GM18519 (cell line): ENCODE results near the gene PHF13.
"Not testable (repeated sequence)": the region's sequence is repeated elsewhere in the genome, so short reads cannot be mapped to it uniquely, and the experiment has no call there.

Experiments
- ATAC-seq: cut with Tn5 transposase; IDR thresholded peaks from one replicate; pipeline ENCODE4 v1.9.1; 2021; ENCODE audit warnings: mild to moderate bottlenecking, moderate library complexity; ENCODE audit not compliant: unreplicated experiment, low FRiP score

The PHF13 gene

DNA sequence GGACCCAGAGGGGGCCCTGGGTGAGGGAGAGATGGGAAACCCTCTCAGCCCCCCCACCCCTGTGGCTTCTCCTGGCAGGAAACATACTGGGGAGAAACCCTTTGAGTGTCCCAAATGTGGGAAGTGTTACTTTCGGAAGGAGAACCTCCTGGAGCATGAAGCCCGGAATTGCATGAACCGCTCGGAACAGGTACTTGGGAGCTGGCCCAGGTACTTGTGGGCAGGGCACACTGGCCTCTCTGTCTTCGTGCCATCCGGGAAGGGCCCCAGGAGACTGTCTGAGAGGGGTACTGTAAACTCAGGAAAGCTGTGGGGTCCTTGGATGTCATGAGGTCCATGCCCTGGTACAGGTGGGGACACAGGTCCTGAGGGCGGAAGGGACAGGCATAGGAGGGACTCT is 27.7 kb upstream of the PHF13 start:
- no peak for ATAC-seq

DNA sequence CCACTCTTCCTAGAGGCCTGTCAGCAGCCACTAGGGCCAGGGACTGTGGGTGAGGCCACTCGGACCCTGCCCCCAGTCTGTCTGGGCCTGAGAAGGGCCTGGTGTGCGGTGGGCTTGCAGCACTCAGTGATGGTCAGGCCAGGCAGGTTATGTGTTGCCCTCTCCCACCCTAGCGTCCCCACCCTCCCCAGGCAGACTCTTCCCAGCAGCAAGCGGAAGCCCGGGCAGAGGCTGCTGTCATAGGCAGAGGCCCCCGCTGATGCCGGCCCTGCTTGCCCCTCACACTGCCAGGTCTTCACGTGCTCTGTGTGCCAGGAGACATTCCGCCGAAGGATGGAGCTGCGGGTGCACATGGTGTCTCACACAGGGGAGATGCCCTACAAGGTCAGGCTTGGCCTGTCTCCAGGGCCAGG is 27.1 kb upstream of the PHF13 start:
- no peak for ATAC-seq

DNA sequence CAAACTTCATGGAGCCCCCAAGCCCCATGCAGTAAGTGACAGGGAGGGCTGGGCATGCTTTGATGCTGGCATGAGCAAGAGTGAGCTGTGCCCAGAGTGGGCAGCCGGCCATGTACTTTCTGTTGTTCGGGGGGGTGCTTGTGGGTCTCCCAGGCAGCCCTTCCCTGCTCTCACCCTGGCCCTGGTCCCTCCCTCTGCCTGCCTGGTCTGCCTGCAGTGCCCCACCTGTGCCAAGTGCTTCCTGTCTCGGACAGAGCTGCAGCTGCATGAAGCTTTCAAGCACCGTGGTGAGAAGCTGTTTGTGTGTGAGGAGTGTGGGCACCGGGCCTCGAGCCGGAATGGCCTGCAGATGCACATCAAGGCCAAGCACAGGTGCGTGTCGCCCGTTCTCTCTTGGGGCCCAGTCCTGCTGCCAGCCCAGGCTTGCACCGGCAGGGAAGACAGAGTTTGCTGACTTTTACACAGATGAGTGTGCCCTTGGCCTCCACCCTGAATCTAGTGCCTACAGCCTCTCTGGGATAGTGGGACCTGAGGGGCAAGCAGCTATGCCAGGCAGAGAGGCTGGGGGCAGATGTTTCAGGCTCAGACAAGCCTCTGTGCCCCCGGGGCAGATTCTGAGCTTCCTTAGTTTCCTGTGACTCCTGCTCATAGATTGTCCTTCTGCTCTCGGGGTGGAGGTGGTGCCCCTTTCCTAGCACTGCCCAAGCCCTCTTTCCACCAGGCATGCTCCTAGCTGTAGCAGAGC is 26.1 kb upstream of the PHF13 start:
- no peak for ATAC-seq

DNA sequence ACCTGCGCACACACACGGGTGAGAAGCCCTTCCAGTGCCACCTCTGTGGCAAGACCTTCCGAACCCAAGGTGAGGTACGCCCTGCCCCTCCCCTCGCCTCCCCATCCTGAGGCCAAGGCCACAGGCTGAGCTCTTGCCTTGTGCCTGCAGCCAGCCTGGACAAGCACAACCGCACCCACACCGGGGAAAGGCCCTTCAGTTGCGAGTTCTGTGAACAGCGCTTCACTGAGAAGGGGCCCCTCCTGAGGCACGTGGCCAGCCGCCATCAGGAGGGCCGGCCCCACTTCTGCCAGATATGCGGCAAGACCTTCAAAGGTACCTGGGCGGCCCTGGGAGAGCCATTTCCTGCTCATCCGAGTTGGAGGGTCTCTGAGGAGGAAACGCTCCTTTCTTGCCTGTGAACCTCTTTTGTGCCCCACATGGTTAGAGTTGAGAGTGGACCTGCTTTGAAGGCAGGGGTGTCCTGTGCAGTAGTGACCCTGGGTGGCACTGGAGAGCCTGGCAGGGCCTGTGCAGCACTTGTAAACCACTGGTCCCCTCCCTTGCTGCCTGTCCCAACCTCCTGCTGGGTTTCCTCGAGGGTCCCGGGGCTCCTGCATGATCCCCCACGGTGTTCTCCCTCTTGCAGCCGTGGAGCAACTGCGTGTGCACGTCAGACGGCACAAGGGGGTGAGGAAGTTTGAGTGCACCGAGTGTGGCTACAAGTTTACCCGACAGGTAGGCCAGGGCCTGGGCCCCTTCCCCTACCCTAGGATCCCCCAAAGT is 25.2 kb upstream of the PHF13 start:
- no peak for ATAC-seq

DNA sequence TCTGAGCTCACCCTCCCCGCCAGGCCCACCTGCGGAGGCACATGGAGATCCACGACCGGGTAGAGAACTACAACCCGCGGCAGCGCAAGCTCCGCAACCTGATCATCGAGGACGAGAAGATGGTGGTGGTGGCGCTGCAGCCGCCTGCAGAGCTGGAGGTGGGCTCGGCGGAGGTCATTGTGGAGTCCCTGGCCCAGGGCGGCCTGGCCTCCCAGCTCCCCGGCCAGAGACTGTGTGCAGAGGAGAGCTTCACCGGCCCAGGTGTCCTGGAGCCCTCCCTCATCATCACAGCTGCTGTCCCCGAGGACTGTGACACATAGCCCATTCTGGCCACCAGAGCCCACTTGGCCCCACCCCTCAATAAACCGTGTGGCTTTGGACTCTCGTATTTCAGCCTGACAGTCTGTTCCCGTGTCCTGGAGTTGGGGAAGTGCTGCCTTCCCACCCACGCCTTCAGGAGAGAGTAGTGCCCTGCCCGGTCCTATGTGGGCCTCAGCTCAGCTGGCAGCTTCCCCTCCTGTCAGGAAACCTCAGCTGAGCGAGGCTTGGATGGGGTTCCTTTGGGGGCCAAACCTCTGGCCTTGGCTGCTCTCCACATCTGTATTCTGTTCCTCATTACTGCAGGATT is 24.5 kb upstream of the PHF13 start:
- ATAC-seq: no peak

DNA sequence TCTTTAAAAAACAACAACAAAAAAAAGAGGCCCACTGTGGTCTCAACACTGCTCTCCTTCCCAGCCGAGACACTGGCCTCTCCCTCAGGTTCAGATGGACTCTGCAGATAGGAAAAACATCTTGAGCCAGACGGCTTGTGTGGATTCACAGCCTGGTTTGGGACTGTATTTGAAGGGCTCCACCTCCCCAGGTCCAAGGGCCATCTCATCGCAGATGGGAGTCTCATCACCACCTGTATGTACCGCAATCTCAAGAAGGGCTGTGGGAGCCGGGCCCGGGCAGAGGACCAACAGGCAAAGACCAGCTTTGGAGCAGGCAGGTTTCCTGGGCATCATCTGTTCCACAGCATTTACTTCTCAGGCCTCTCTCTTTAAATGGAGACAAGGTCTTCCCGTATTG is 23.5 kb upstream of the PHF13 start:
- ATAC-seq: no peak

DNA sequence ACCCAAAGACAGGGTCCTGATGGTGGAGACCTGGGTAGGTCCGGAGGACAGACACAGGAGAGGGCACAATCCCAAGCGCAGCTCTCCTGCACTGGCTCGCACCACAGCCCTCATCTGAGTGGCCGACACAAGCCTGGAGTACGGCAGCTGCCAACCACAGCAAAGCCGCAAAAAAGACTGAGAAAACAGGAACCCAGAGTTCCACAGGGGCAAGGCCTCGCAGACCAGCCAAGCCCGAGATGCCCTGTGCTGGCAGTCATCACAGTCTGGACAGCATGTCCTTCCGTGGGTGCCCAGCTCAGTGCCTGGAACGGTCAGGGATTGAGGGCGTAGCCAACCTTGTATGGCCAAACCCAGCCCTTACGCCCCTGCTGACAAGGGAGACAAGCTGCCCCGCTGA is 22.3 kb upstream of the PHF13 start:
- ATAC-seq: no peak

DNA sequence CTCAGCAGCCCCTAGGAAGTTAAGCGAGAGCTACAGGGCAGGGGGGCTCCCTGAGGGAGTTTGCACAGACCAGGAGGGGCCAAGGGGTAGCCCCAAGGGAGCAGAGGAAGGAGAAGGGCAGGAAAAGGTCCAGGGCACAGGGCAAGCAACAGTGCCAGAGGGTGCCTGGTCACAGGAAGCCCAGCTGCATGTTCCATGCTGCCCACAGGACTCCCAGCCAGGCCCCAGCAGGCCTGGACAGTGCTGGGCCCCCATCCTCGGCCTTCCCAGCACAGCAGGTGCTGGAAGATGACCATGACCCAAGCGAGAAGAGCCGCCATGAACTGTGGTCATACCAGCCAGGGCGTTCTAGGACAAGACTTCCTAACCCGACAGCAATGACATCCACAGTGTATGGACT is 21.9 kb upstream of the PHF13 start:
- no peak for ATAC-seq

DNA sequence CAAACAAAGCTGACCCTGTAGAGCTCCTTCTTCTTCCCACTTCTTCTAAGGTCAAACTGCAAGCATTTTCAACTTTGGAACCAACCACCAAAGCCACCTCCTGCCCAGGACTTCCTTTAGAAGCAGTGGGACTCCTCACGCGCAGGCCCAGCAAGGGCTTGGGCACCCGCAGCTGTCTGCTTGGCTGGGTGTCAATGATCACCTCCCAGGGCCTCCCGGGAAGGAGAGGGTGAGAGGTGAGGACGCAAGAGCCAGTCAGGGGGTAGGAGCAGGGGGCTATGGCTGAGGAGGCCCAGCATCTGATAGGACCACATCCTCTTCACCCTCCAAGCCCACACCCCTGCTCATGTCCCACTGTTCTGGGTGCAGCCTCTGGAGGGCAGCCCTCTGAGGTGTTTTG is 21.1 kb upstream of the PHF13 start:
- ATAC-seq: no peak

DNA sequence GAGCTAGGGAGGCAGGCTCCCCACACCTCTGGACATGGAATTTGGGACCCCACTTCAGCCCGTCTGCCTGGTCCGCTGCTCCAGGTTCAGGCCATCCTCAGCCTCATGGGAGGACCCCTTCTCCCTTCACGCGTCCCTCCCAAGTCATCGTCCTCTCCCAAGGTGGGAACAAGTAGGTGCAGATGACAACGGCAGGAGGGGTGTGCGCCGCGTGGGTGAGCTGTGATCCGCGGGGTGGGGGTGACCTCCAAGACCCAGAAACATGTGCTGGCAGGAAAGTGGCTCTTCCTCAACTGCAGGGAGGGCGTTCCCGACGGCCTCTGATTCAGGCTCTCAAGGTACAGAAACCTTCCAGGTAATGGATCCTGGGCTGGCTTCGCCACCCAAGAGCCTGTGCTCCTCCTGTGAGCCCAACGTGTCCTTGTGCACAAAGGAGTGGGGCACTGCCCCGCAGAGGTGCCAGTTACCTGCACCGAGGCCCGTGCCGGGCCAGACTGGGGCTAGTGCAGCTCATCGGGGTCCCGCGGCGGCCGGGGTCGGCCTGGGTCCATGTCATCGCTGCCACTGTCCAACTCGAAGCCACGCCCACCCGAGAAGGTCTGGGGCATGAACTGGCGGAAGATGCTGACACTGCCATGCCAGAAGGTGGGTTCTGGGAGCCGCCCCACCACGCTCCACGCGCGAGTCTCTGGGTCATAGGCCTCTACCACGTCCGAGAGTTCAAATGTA is 20.5 kb upstream of the PHF13 start:
- ATAC-seq: no peak

DNA sequence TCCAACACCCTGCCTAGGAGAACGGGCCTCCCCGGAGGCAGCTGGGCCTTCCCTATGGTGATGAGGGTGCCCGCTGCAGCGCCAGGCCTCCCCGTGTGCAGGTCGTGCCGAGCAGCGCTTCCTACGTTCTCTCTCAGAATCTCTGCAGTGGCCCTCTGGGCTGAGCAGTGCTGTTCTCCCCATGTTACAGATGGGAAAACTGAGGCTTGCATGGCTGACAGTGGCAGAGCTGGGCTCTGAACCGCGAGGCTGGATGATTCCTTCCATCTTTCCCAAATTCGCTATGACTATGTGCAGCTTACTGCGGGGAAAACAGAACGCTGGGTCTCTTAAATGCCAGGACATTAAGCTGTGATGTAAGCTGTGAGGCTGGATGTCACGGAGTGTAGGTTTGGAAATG is 19.7 kb upstream of the PHF13 start:
- ATAC-seq: no peak

DNA sequence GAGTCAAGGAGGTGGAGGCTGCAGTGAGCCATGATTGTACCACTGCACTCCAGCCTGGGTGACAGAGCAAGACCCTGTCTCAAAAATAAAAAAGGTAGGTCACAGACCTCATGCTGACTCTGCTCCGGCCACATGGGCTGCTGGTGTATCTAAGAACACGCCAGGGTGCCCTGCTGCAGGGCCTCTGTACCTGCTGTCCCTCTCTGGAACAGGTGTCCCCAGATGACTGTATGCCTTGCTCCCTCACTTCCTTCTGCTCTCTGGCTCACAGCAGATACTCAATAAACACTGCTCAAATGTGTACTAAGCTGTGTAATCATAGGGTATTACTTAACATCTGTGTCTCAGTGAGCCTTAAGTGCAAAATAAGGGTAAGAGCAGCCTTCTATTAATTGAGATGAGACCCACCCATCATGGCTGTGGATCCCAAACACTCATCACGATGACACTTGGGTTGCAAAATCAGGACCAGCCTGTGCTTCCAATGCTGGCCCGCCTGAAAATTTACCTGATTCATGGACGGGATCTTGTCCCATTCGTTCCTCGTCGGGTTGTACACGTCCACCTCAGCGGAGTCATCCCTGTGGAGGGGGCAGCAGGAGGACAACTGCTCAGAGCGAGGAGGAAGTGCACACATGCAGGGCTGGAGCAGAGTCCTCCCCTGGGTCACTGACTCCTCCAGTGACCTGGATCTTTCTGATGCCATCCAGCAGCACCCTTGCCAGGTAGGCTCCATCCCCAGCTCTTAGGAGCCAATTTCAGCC is 18.4 kb upstream of the PHF13 start:
- no peak for ATAC-seq

DNA sequence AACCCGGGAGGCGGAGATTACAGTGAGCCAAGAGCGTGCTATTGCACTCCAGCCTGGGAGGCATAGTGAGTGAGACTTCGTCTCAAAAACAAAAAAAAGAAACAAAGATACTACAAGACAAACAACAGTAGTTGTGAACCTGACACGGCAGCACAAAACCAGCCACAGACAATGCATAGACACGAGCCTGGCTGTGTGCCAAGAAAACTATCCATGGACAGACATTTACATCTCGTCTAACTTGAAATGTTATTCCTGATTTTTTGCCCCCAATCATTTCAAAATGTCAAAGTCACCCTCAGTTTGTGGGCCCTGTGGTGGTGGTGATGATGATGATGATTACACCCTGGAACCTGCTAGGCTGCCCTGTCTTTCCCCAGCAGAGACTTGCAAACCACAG is 17.2 kb upstream of the PHF13 start:
- ATAC-seq: no peak

DNA sequence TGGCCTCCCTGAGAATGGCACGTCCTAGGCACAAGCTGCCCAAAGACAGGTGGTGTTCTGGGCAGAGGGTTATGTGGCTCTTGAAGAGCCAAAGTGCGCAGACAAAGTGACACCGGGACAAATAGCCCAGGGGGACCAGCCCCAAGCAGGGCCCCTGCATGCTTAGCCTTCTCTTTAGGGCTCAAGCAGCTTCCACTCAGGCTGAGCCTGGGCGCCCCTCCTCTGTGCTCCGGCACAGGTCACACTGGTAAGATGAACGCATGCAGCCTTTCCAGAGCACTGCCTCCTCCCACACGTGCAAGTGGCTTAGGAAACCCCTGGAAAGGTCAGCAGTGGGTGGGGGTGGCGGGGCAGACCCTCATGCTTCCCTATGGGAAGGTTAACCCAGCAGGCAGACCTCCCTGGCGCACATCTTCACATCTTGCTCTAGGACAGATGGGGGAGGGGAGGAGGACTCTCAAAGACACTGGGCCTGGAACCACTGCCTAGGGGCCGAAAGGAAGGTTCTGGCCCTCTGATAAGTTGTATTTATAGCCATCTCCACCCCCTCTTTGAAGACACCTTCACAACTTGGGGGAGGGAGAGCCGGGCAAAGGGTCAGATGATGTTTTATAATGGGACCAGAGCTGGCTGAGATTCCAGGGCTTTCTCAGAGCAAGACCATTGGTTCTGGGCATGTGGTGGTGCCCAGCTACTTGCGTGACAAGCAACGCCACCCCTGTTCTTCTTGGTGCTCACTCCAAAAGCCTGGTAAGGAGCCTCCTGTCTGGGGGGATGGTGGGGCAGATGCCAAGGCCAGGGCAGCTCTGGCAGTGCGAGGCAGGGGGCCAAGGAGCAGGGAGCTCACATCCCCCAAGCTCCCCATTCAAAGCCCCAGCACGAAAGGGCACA is 16.4 kb upstream of the PHF13 start:
- ATAC-seq: no peak

DNA sequence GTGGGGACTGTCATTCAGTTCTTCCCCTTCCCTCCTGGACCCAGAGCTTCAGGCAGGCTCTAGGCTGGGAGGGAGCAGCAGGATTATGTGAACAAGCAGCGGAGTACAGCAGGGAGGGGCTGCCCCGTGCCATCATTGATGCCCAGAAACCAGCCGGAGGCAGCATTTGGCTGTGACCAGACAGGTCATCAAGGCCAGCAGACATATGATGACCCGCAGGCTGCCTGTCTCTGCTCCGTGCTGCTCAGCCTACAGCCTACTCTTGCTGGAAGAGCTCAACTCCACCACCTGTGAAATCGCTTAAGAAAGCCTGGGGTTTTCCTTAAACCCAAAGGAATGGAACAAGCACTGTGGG is 15.8 kb upstream of the PHF13 start:
- ATAC-seq: no peak

DNA sequence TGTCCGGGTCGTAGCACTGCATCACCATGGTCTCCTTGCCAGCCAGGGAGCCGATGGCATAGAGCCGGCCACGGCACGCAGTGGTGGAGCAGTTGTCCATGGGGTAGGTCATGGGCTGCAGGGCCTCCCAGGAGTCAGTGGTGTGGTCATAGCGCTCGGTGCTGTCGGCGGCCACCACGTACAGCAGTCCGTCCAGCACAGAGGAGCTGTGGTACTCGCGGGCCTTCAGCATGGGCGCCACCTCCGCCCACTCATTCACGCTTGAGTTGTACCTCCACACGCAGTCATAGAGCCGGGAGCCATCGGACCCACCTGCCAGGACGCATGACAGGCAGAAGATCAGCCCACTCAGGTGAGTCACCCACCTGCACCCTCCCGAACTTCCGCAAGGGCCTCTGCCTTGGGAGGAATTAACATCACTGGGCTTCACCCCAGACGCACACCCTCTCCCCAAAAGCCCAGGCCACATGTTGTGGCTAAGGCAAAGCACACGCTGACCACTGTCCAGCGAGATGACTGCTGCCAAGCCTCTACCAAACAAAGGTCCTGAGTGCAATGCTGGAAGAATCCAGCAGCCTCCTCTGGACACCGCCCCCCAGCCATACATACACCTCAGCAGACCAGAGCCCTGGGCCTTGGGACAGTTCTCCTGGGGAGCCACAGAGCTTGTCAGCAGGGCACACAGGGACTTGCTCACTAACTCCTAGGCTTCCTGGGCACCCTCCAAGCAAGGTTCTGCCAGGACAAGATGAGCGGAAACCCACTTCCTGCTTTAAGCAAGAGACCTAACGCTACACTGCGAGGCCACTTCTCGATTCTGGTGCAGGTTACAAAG is 14.2 kb upstream of the PHF13 start:
- ATAC-seq: no peak

DNA sequence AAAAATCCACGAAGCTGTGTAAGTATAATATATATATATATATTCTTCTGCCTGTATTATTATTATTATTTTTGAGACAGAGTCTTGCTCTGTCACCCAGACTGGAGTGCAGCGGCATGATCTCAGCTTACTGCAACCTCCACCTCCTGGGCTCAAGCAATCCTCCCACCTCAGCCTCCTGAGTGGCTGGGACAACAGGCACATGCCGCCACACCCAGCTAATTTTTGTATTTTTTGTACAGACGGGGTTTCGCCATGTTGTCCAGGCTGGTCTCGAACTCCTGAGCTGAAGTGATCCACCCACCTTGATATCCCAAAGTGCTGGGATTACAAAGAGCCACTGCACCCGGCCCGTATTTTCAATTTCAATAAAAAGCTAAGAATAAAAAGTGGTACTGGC is 13.5 kb upstream of the PHF13 start:
- not testable (repeated sequence) for ATAC-seq

DNA sequence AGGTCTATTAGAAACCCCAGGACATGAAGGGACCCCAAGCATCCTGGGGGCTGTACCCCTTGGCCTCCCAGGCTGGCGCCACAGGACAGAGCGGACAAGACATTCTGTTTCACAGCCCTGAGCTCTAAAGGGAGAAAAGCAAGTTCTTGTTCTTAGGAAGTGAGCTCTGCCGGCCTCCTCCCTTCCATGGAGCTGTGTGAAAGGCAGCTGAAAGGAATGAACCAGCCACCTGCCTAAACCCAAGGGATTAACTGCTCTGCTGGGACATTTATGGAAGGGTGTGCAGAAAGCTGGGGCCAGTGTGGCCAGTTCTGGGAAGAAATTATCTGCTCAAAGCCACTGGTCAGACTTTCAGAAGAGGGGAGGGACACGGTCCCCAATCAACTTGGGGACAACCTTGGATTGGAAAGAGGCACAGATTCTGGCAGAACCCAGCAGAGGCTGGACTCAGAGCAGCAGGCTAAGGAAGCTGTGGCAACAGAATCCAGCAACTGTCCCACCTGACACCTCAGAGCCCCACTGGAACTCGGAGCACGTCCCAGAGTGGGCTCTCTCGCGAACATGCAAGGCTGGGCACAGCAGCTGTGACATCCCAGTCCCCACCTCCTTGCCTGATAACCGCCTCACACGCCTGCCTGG is 13.0 kb upstream of the PHF13 start:
- ATAC-seq: no peak
